ENCODE results near the gene ATXN7L1. TPM values are rescaled to one million over a fixed set of nuclear protein-coding genes. Genes with fewer than 3 reads are reported as not detected.
A peak's percentile ranks its signal among the peaks of the same experiment; 100 is the strongest.
"Not testable (repeated sequence)": the region's sequence is repeated elsewhere in the genome, so short reads cannot be mapped to it uniquely, and the experiment has no call there.

ATXN7L1 gene
- total RNA-seq, 1 donor from 2014 or later: 12.9 TPM

GRCh38 chr7:105854498-105854897, 21.9 kb downstream of the ATXN7L1 start:
- ATAC-seq: no peak
- Histone ChIP-seq H3K27ac (no peak overlapping the region), H3K36me3 (no peaks in the 10 kb centered on the region), H3K9me3 (no peaks in the 10 kb centered on the region), H3K27me3 (no peaks in the 10 kb centered on the region), H3K4me3 (no peak overlapping the region), H3K4me1 (peaks cover 6% of the 10 kb centered on the region)
- TF ChIP-seq, protein P1, sequence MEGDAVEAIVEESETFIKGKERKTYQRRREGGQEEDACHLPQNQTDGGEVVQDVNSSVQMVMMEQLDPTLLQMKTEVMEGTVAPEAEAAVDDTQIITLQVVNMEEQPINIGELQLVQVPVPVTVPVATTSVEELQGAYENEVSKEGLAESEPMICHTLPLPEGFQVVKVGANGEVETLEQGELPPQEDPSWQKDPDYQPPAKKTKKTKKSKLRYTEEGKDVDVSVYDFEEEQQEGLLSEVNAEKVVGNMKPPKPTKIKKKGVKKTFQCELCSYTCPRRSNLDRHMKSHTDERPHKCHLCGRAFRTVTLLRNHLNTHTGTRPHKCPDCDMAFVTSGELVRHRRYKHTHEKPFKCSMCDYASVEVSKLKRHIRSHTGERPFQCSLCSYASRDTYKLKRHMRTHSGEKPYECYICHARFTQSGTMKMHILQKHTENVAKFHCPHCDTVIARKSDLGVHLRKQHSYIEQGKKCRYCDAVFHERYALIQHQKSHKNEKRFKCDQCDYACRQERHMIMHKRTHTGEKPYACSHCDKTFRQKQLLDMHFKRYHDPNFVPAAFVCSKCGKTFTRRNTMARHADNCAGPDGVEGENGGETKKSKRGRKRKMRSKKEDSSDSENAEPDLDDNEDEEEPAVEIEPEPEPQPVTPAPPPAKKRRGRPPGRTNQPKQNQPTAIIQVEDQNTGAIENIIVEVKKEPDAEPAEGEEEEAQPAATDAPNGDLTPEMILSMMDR (IDR thresholded peaks at IDR 0.05): no peak
- no peak for DNase-seq
- intact Hi-C loops (cut with DNase I): no loop called here

GRCh38 chr7:105853931-105854419, 22.4 kb downstream of the ATXN7L1 start:
- peaks cover 6% of the 10 kb centered on the region for H3K4me1 ChIP-seq
- H3K9me3 ChIP-seq: no peaks in the 10 kb centered on the region
- TF ChIP-seq, protein P1 (IDR thresholded peaks at IDR 0.05): no peak
- no peak for ATAC-seq
- intact Hi-C loops (cut with DNase I): no loop called here
- H3K4me3 ChIP-seq: no peak overlapping the region
- no peak overlapping the region for H3K27ac ChIP-seq
- DNase-seq: no peak
- no peaks in the 10 kb centered on the region for H3K36me3 ChIP-seq
- no peaks in the 10 kb centered on the region for H3K27me3 ChIP-seq

- DNase-seq: no peak
- H3K9me3 ChIP-seq: no peaks in the 10 kb centered on the region
- H3K27me3 ChIP-seq: no peaks in the 10 kb centered on the region
- ATAC-seq: no peak
- H3K27ac ChIP-seq: no peak overlapping the region
- H3K36me3 ChIP-seq: no peaks in the 10 kb centered on the region
- TF ChIP-seq, protein P1 (IDR thresholded peaks at IDR 0.05): no peak
- peaks cover 6% of the 10 kb centered on the region for H3K4me1 ChIP-seq
- no peak overlapping the region for H3K4me3 ChIP-seq
- intact Hi-C loops (cut with DNase I): no loop called here
Observed at GRCh38 chr7:105851064-105851463, 25.3 kb downstream of the ATXN7L1 start.

DNA sequence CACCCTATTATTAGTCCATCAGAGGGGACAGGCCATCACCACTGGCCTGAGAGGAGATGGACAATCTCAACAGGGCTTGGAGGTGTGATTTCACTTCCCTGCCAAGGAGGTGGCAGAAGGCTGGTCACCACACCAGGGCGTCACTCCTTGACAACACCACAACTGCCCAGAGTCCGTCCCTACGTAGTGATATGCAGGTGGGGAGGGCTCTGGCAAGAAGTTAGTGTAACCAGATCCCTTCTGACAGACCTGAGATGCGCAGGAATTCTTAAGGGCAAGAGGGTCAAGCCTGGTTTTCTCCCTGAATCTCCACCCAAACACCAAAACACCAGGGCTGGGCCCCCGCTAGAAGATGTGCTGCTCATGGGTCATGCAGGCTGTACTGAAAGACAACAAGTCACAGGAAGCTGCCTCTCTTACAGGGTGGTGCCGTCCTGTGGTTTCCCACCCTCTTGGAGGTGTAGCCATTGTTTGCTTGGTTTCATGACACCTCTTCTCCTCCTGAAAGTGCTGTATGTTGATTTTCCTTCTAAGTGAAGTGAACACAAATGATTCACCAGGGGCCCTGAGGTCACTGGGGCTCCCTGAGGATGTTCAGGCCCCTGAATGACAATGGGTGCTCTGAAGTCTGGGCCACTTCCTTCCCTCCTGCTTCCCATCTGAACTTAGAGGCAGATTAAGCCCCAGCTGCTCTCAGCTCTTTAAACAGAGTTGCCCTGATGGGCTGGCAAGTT, 27.1 kb downstream of the ATXN7L1 start:
- H3K4me1 ChIP-seq: peaks cover 6% of the 10 kb centered on the region
- TF ChIP-seq, protein P1 (IDR thresholded peaks at IDR 0.05): no peak
- ATAC-seq (peak; percentile 67), DNase-seq (no peak)
- H3K27ac ChIP-seq: no peak overlapping the region
- no peak overlapping the region for H3K4me3 ChIP-seq
- H3K36me3 ChIP-seq: no peaks in the 10 kb centered on the region
- no peaks in the 10 kb centered on the region for H3K9me3 ChIP-seq
- intact Hi-C loops (cut with DNase I): no loop called here
- no peaks in the 10 kb centered on the region for H3K27me3 ChIP-seq

GRCh38 chr7:105846404-105846803, 30.0 kb downstream of the ATXN7L1 start:
- Histone ChIP-seq H3K4me1 (peaks cover 6% of the 10 kb centered on the region), H3K36me3 (no peaks in the 10 kb centered on the region), H3K27ac (no peak overlapping the region), H3K9me3 (no peaks in the 10 kb centered on the region), H3K4me3 (no peak overlapping the region), H3K27me3 (no peaks in the 10 kb centered on the region)
- TF ChIP-seq, protein P1 (IDR thresholded peaks at IDR 0.05): no peak
- ATAC-seq: no peak
- DNase-seq: no peak
- intact Hi-C loops (cut with DNase I): no loop called here

DNA sequence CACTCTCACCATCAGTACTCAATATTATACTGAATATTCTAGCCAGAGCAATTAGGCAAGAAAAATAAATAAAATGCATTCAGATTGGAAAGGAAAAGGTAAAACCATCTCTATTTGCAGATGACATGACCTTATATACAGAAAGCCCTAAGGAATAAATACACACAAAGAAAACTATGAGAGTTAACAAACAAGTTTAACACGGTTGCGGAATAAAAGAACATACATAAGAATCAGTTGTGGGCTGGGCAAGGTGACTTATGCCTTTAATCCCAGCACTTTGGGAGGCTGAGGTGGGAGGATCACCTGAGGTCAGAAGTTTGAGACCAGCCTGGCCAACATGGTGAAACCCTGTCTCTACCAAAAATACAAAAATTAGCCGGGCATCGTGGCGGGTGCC, 31.7 kb downstream of the ATXN7L1 start:
- H3K36me3 ChIP-seq; intact Hi-C loops (cut with DNase I); H3K4me1 ChIP-seq; H3K27me3 ChIP-seq; H3K4me3 ChIP-seq; H3K9me3 ChIP-seq; DNase-seq; H3K27ac ChIP-seq; ATAC-seq: not testable (repeated sequence)

Data from upper lobe of right lung (tissue), 1 donor.